Ishikawa (cell line): Measurements from ENCODE around the gene NCAPG2.

ENCODE experiments used
- EP300 ChIP-seq: IDR thresholded peaks from 2 replicates; pipeline ENCODE4 v1.6.1; 2012; ENCODE audit warnings: borderline replicate concordance
- RAD21 ChIP-seq: IDR thresholded peaks from 2 replicates; pipeline ENCODE4 v1.6.1; 2012; ENCODE audit warnings: low read depth

- TF ChIP-seq EP300 = no peak
- no peak for TF ChIP-seq RAD21
Measured at GRCh38 chr7:158725506-158725800, 20.8 kb upstream of the NCAPG2 start.
